ENCODE data around the gene PCGF2.

Gene PCGF2

DNA sequence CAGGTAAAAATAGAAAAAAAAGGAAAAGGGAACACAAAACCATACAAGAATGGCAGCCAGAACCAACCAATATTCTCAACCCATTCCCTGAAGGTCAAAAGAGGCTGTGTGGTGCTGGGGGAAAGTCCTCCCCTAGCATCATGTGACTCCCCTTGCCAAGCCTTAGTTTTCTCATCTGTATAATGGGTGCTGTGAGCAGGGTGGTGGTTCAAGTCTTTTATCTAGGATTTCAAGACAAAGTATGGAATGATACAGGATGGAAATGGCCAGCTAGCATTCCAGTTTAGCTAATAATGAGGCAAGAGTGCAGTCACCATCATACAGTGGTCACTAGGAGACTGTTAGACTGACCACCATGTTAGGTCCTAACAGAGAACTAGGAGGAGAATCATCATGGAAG lies 25.1 kb upstream of the PCGF2 start:
- Histone ChIP-seq H3K27ac (ENCODE audit: extremely low read depth, low read depth, low read length) (no peak overlapping the region), H3K36me3 (ENCODE audit: control insufficient read depth in 2 of 2, insufficient read depth in 1 of 2, low read length in 2 of 2) (peaks cover 66 to 95% of the 10 kb centered on the region in 2 experiments), H3K4me3 (ENCODE audit: low read depth, low read length) (no peak overlapping the region), H3K4me1 (ENCODE audit: control insufficient read depth, insufficient read depth, low read length) (no peaks in the 10 kb centered on the region), H3K9me3 (ENCODE audit: control insufficient read depth, insufficient read depth, low read depth, low read length) (no peaks in the 10 kb centered on the region)
- POLR2A ChIA-PET: no interaction called here
- CTCF ChIA-PET: no interaction called here
- TF ChIP-seq ZNF341 (tag by site-specific recombination; IDR thresholded peaks at IDR 0.05; ENCODE audit: low read depth) (no peak), ZNF175 (tag by site-specific recombination; IDR thresholded peaks at IDR 0.05) (no peak), ZNF324 (tag by site-specific recombination; IDR thresholded peaks at IDR 0.05) (no peak), GLIS2 (tag by site-specific recombination; IDR thresholded peaks at IDR 0.05) (no peak), ZBTB8A (tag by site-specific recombination; IDR thresholded peaks at IDR 0.05) (no peak), ZNF391 (tag by site-specific recombination; IDR thresholded peaks at IDR 0.05; ENCODE audit: borderline replicate concordance, low read depth) (no peak), ZNF837 (tag by site-specific recombination; IDR thresholded peaks at IDR 0.05) (no peak), ZNF10 (tag by site-specific recombination; IDR thresholded peaks at IDR 0.05) (no peak), ZNF146 (tag by site-specific recombination; IDR thresholded peaks at IDR 0.05) (no peak)
- TF ChIP-seq, protein P1, sequence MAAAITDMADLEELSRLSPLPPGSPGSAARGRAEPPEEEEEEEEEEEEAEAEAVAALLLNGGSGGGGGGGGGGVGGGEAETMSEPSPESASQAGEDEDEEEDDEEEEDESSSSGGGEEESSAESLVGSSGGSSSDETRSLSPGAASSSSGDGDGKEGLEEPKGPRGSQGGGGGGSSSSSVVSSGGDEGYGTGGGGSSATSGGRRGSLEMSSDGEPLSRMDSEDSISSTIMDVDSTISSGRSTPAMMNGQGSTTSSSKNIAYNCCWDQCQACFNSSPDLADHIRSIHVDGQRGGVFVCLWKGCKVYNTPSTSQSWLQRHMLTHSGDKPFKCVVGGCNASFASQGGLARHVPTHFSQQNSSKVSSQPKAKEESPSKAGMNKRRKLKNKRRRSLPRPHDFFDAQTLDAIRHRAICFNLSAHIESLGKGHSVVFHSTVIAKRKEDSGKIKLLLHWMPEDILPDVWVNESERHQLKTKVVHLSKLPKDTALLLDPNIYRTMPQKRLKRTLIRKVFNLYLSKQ (tag by site-specific recombination; IDR thresholded peaks at IDR 0.05; ENCODE audit: borderline replicate concordance): no peak

DNA sequence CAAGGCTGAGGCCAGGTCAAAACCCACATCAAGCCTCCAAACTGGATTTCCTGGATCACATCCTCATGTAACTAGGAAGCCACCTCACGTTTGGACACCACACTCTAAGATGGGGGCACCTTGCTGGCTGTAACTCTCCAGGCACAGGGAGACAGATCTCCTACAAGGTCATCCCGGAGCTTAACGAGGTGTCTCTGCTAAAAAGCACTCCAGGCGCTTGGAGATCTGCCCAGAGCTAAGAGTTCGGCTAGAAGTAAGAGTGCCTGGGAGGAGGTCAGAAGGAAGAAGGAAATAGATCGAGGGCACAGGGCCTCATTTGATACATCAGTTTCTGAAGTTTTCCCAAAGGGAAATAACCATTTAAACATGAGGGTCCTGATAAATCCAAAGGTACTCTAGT lies 20.3 kb upstream of the PCGF2 start:
- Histone ChIP-seq H3K4me3 (ENCODE audit: low read depth, low read length) (no peak overlapping the region), H3K27ac (ENCODE audit: extremely low read depth, low read depth, low read length) (no peak overlapping the region), H3K9me3 (ENCODE audit: control insufficient read depth, insufficient read depth, low read depth, low read length) (no peaks in the 10 kb centered on the region), H3K36me3 (ENCODE audit: control insufficient read depth in 2 of 2, insufficient read depth in 1 of 2, low read length in 2 of 2) (peaks cover 52 to 98% of the 10 kb centered on the region in 2 experiments), H3K4me1 (ENCODE audit: control insufficient read depth, insufficient read depth, low read length) (no peaks in the 10 kb centered on the region)
- no peak for TF ChIP-seq ZNF561 (tag by site-specific recombination; IDR thresholded peaks at IDR 0.05; ENCODE audit: borderline replicate concordance)
- ChIA-PET CTCF (interaction anchor here (1.3 kb wide), 1 partner anchor 34 kb away, joined by 4 read pairs; no protein-coding TSS in a partner anchor), POLR2A (interaction anchor here (0.7 kb wide), 1 partner anchor 17 kb away, joined by 3 read pairs; no protein-coding TSS in a partner anchor)

DNA sequence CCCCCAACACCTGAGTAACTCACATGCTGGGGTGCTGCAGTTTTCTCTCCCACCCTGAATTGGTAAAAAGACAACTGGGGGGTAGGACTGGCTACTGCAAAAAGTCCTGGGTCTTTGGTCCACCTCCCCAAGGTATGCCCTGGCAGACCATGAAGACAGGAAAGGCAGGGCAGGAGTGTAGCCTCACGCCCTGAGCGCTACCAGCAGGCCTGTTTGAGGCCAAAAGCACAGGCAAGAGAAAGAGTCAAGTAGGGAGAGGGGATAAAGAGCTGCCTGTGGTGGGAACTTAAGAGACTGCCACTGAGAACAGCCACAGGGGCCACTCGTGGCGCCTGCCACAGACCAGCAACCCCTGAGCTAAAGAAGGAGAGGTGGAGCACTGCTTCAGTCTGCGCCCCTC lies 18.2 kb upstream of the PCGF2 start:
- ChIA-PET POLR2A (interaction anchor here (0.6 kb wide), 1 partner anchor 77 kb away, joined by 4 read pairs; no protein-coding TSS in a partner anchor), CTCF (no interaction called here)
- Histone ChIP-seq H3K9me3 (ENCODE audit: control insufficient read depth, insufficient read depth, low read depth, low read length) (no peaks in the 10 kb centered on the region), H3K4me1 (ENCODE audit: control insufficient read depth, insufficient read depth, low read length) (no peaks in the 10 kb centered on the region), H3K36me3 (ENCODE audit: control insufficient read depth in 2 of 2, insufficient read depth in 1 of 2, low read length in 2 of 2) (peaks cover 46 to 96% of the 10 kb centered on the region in 2 experiments), H3K27ac (ENCODE audit: extremely low read depth, low read depth, low read length) (no peak overlapping the region), H3K4me3 (ENCODE audit: low read depth, low read length) (no peak overlapping the region)
- TF ChIP-seq, protein P2, sequence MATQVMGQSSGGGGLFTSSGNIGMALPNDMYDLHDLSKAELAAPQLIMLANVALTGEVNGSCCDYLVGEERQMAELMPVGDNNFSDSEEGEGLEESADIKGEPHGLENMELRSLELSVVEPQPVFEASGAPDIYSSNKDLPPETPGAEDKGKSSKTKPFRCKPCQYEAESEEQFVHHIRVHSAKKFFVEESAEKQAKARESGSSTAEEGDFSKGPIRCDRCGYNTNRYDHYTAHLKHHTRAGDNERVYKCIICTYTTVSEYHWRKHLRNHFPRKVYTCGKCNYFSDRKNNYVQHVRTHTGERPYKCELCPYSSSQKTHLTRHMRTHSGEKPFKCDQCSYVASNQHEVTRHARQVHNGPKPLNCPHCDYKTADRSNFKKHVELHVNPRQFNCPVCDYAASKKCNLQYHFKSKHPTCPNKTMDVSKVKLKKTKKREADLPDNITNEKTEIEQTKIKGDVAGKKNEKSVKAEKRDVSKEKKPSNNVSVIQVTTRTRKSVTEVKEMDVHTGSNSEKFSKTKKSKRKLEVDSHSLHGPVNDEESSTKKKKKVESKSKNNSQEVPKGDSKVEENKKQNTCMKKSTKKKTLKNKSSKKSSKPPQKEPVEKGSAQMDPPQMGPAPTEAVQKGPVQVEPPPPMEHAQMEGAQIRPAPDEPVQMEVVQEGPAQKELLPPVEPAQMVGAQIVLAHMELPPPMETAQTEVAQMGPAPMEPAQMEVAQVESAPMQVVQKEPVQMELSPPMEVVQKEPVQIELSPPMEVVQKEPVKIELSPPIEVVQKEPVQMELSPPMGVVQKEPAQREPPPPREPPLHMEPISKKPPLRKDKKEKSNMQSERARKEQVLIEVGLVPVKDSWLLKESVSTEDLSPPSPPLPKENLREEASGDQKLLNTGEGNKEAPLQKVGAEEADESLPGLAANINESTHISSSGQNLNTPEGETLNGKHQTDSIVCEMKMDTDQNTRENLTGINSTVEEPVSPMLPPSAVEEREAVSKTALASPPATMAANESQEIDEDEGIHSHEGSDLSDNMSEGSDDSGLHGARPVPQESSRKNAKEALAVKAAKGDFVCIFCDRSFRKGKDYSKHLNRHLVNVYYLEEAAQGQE (tag by site-specific recombination; IDR thresholded peaks at IDR 0.05): no peak
- TF ChIP-seq, protein P3, sequence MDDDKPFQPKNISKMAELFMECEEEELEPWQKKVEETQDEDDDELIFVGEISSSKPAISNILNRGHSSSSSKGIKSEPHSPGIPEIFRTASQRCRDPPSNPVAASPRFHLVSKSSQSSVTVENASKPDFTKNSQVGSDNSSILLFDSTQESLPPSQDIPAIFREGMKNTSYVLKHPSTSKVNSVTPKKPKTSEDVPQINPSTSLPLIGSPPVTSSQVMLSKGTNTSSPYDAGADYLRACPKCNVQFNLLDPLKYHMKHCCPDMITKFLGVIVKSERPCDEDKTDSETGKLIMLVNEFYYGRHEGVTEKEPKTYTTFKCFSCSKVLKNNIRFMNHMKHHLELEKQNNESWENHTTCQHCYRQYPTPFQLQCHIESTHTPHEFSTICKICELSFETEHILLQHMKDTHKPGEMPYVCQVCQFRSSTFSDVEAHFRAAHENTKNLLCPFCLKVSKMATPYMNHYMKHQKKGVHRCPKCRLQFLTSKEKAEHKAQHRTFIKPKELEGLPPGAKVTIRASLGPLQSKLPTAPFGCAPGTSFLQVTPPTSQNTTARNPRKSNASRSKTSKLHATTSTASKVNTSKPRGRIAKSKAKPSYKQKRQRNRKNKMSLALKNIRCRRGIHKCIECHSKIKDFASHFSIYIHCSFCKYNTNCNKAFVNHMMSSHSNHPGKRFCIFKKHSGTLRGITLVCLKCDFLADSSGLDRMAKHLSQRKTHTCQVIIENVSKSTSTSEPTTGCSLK (tag by site-specific recombination; IDR thresholded peaks at IDR 0.05): no peak
- TF ChIP-seq ZNF843 (tag by site-specific recombination; IDR thresholded peaks at IDR 0.05) (no peak), ZEB2 (tag by site-specific recombination; IDR thresholded peaks at IDR 0.05) (no peak), FEZF1 (tag by site-specific recombination; IDR thresholded peaks at IDR 0.05) (no peak), ZNF670 (tag by site-specific recombination; IDR thresholded peaks at IDR 0.05; ENCODE audit: low read depth) (no peak), ZNF266 (tag by site-specific recombination; IDR thresholded peaks at IDR 0.05; ENCODE audit: low read depth) (no peak), KLF10 (tag by site-specific recombination; IDR thresholded peaks at IDR 0.05) (no peak), BCL11A (tag by site-specific recombination; IDR thresholded peaks at IDR 0.05; ENCODE audit: low read depth) (no peak), ZNF350 (tag by site-specific recombination; IDR thresholded peaks at IDR 0.05) (no peak), ZNF214 (tag by site-specific recombination; IDR thresholded peaks at IDR 0.05; ENCODE audit: borderline replicate concordance) (no peak)
- TF ChIP-seq, protein P4, sequence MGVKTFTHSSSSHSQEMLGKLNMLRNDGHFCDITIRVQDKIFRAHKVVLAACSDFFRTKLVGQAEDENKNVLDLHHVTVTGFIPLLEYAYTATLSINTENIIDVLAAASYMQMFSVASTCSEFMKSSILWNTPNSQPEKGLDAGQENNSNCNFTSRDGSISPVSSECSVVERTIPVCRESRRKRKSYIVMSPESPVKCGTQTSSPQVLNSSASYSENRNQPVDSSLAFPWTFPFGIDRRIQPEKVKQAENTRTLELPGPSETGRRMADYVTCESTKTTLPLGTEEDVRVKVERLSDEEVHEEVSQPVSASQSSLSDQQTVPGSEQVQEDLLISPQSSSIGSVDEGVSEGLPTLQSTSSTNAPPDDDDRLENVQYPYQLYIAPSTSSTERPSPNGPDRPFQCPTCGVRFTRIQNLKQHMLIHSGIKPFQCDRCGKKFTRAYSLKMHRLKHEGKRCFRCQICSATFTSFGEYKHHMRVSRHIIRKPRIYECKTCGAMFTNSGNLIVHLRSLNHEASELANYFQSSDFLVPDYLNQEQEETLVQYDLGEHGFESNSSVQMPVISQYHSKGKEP (tag by site-specific recombination; IDR thresholded peaks at IDR 0.05): no peak
- TF ChIP-seq, protein P5, sequence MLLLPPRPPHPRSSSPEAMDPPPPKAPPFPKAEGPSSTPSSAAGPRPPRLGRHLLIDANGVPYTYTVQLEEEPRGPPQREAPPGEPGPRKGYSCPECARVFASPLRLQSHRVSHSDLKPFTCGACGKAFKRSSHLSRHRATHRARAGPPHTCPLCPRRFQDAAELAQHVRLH (tag by site-specific recombination; IDR thresholded peaks at IDR 0.05): no peak
